K562 (cell line): ENCODE results near the gene CPTP. TPM values are rescaled to one million over a fixed set of nuclear protein-coding genes. Genes with fewer than 3 reads are reported as not detected.
A peak's percentile ranks its signal among the peaks of the same experiment; 100 is the strongest.

ENCODE experiments used
- ATAC-seq: fragments of 200-7000 bp; cut with Tn5 transposase; 3 replicates; pipeline ENCODE4 v1.9.1; 2020; ENCODE audit warnings: moderate library complexity
- BruUV-seq: library from RNA; stranded (reverse); fragments of 400-500 nt; replicated peaks from 2 replicates; lab custom pipeline; 2021; lab: Mats Ljungman, UMichigan
- CTCF ChIA-PET: fragments of 300-600 bp; formaldehyde crosslinking; extraction: SDS; loops from one replicate; lab custom pipeline; 2021; ENCODE audit warnings: low intra/inter-chr PET ratio; lab: Yijun Ruan, JAX
- POLR2A ChIA-PET: fragments of 300-600, 350-650 bp; sonication (Branson Sonifier 250); formaldehyde crosslinking; extraction: SDS; loops from one replicate; lab custom pipeline; 2021; ENCODE audit warnings: antibody characterized with exemption, inconsistent platforms; lab: Yijun Ruan, JAX
- DNase-seq, 4 experiments: peaks; one replicate each; pipeline versions ENCODE4 v3.0.0 to v3.0.0-alpha.2; 2011 to 2018; ENCODE audit warnings: low spot score in 3 of 4, mixed read lengths in 3 of 4; ENCODE audit errors: extremely low read depth in 1 of 4
- FAIRE-seq: peaks from 2 replicates; lab custom pipeline; 2011; peaks lifted over from hg19 to GRCh38; lab: Jason Lieb, UNC
- H2AFZ ChIP-seq: 2 replicates; pipeline ENCODE4 v1.6.0; 2011; ENCODE audit warnings: low read depth, low read length, control low read depth, inconsistent platforms
- H3K27ac ChIP-seq: fragments of 200-600 bp; 3 replicates; pipeline ENCODE4 v1.8.0; 2011; ENCODE audit warnings: low read depth, mild to moderate bottlenecking, control low read depth, inconsistent platforms, low read length, moderate library complexity, mixed read lengths; ENCODE audit errors: extremely low read depth
- H3K27me3 ChIP-seq, 2 experiments: fragments of 300-600 bp in 1 of 2; 2 replicates in 1 of 2; 3 replicates in 1 of 2; pipeline versions ENCODE4 v1.6.0 to v1.8.0; 2011; ENCODE audit warnings: inconsistent platforms in 2 of 2, low read length in 2 of 2, mild to moderate bottlenecking in 1 of 2, mixed read lengths in 1 of 2, moderate library complexity in 1 of 2; ENCODE audit not compliant: control insufficient read depth in 2 of 2, insufficient read depth in 2 of 2
- H3K36me3 ChIP-seq: fragments of 300-600 bp; 3 replicates; pipeline ENCODE4 v1.8.0; 2011; ENCODE audit warnings: mild to moderate bottlenecking, low read length, inconsistent platforms; ENCODE audit not compliant: control insufficient read depth, insufficient read depth
- H3K4me1 ChIP-seq, 2 experiments: fragments of 200-600 bp in 1 of 2; replicated peaks in 1 of 2; 2 replicates in 1 of 2; 3 replicates in 1 of 2; pipeline versions ENCODE4 v1.5.1 to v1.8.0; 2011; ENCODE audit warnings: inconsistent platforms in 2 of 2, low read length in 2 of 2, mild to moderate bottlenecking in 1 of 2, mixed read lengths in 1 of 2, moderate library complexity in 1 of 2; ENCODE audit not compliant: control insufficient read depth in 2 of 2, insufficient read depth in 2 of 2
- H3K4me2 ChIP-seq: 2 replicates; pipeline ENCODE4 v1.6.1; 2011; ENCODE audit warnings: low read length, control low read depth, inconsistent platforms, mixed read lengths; ENCODE audit not compliant: insufficient read depth
- H3K4me3 ChIP-seq: fragments of 200-600 bp; sonication (generic), shearing (Covaris generic); 2 replicates; pipeline ENCODE4 v1.5.1; 2016; ENCODE audit warnings: control low read depth, inconsistent platforms
- H3K79me2 ChIP-seq: fragments of 200-600 bp; 3 replicates; pipeline ENCODE4 v1.8.0; 2011; ENCODE audit warnings: low read length, inconsistent platforms; ENCODE audit not compliant: control insufficient read depth, insufficient read depth
- H3K9ac ChIP-seq, 2 experiments: 2 replicates each; pipeline versions ENCODE4 v1.6.0 to v1.6.1; 2011; ENCODE audit warnings: low read depth in 2 of 2, low read length in 2 of 2, control low read depth in 1 of 2, inconsistent platforms in 1 of 2, mild to moderate bottlenecking in 1 of 2, mixed read lengths in 1 of 2; ENCODE audit not compliant: insufficient read depth in 1 of 2
- H3K9me1 ChIP-seq: one replicate; pipeline ENCODE4 v1.6.0; 2011; ENCODE audit warnings: inconsistent platforms, mild to moderate bottlenecking, low read length, moderate library complexity; ENCODE audit not compliant: control insufficient read depth, insufficient read depth
- H3K9me3 ChIP-seq: replicated peaks from 2 replicates; pipeline ENCODE4 v1.5.1; 2011; ENCODE audit warnings: low read depth, low read length, inconsistent platforms; ENCODE audit not compliant: control insufficient read depth, insufficient read depth
- H4K20me1 ChIP-seq: replicated peaks from 2 replicates; pipeline ENCODE4 v1.6.1; 2011; ENCODE audit warnings: low read length, inconsistent platforms, mixed read lengths; ENCODE audit not compliant: control insufficient read depth, insufficient read depth
- MNT ChIP-seq, 2 experiments: fragments of 450-650 bp; conservative IDR thresholded peaks; 2 replicates each; pipeline ENCODE4 v1.6.1; 2017; ENCODE audit warnings: mild to moderate bottlenecking in 2 of 2, moderate library complexity in 2 of 2
- NR4A1 ChIP-seq, 2 experiments: fragments of 250-450 bp in 1 of 2; fragments of 450-650 bp in 1 of 2; sonication (Bioruptor Pico) in 1 of 2; IDR thresholded peaks; 2 replicates each; pipeline versions ENCODE4 v1.4.0 to v1.6.1; 2016 to 2020; ENCODE audit warnings: mild to moderate bottlenecking in 2 of 2, missing compliant biosample characterization in 1 of 2, missing genetic modification characterization in 1 of 2, moderate library complexity in 1 of 2
- POLR2G ChIP-seq: fragments of 200-400 bp; formaldehyde crosslinking; IDR thresholded peaks from 2 replicates; pipeline ENCODE4 v1.6.1; 2017; ENCODE audit warnings: low read depth, mild to moderate bottlenecking, antibody characterized with exemption, low read length, moderate library complexity
- RBFOX2 ChIP-seq: fragments of 200-400 bp; formaldehyde crosslinking; IDR thresholded peaks from 2 replicates; pipeline ENCODE4 v1.6.1; 2017; ENCODE audit warnings: low read depth, mild to moderate bottlenecking, low read length, moderate library complexity
- ZMIZ1 ChIP-seq, 2 experiments: fragments of 150-350 bp in 1 of 2; IDR thresholded peaks; 2 replicates each; pipeline ENCODE4 v1.6.1; 2012 to 2016; ENCODE audit warnings: low read depth in 2 of 2, low read length in 2 of 2, mild to moderate bottlenecking in 1 of 2, moderate library complexity in 1 of 2
- WGBS: fragments of 100-300 bp; shearing (Covaris generic); methylation state at CpG from one replicate; pipeline ENCODE4 v1.1.6; 2016; ENCODE audit warnings: low coverage, mixed read lengths; ENCODE audit not compliant: insufficient coverage; ENCODE audit errors: missing lambda C conversion rate; 5-methylcytosine and 5-hydroxymethylcytosine counted together
- in situ Hi-C: fragments of 300-500 bp; cut with MboI; formaldehyde crosslinking; loops from 4 replicates; pipeline ENCODE4 v1.15.0; 2018; ENCODE audit warnings: inconsistent platforms, mixed read lengths
- intact Hi-C: fragments of 100-400 bp; cut with micrococcal nuclease; formaldehyde crosslinking; loops from 2 replicates; pipeline ENCODE4 v1.14.2; 2022
- polyA plus RNA-seq, 8 experiments: library from polyadenylated mRNA; depleted of rRNA in 4 of 8; stranded (reverse) in 5 of 8; unstranded in 3 of 8; fragments of >200 nt; fragmentation: Nextera tagmentation in 2 of 8; fragmentation: Illumina TruSeq in 1 of 8; extraction: Ambion mirVana in 2 of 8; extraction: Trizol in 1 of 8; gene quantifications; 2 replicates each; pipeline versions ENCODE4 v1.2.1 to v1.2.3, GENCODE V29; 2011 to 2014; ENCODE audit warnings: inconsistent platforms in 1 of 8, missing spikeins in 1 of 8
- total RNA-seq, 7 experiments: library from RNA; depleted of rRNA in 6 of 7; stranded (reverse); fragments of >200 nt in 6 of 7; fragmentation: Illumina TruSeq in 2 of 7; extraction: Trizol in 2 of 7; gene quantifications; 2 replicates each; pipeline versions ENCODE4 v1.2.1 to v1.2.3, GENCODE V29; 2011 to 2021; ENCODE audit warnings: low replicate concordance in 1 of 7

CPTP gene
- total and polyA plus RNA-seq, 9 of the 15 experiments (the other 6 are each of a cell fraction or from before 2014, with no cell fraction given): 0.11 to 25.8 (median 3.5) TPM

GRCh38 chr1:1342061-1342562 is 17.5 kb downstream of the CPTP start:
- no peak for DNase-seq
- Histone ChIP-seq H3K27ac (no peak overlapping the region), H3K4me2 (no peak overlapping the region), H4K20me1 (peaks cover 44% of the 10 kb centered on the region; the same call in 1 of the 2 replicates), H2AFZ (no peak overlapping the region), H3K9ac (no peak overlapping the region), H3K36me3 (peaks cover 79% of the 10 kb centered on the region; the same call in 2 of the 3 replicates)
- 100% methylated on average over 22 of the region's 28 CpGs for WGBS
- BruUV-seq: no TSS peak
- TF ChIP-seq RBFOX2: peak; percentile 50
- TF ChIP-seq NR4A1 (CRISPR knock-in tag; IDR thresholded peaks at IDR 0.05): no peak
- no peak for TF ChIP-seq NR4A1 (tag; IDR thresholded peaks at IDR 0.05)
- no peak for TF ChIP-seq MNT (conservative IDR thresholded peaks at IDR 0.05)
- no peak for TF ChIP-seq ZMIZ1 (IDR thresholded peaks at IDR 0.05; ENCODE audit: low read depth in 2 of 2, low read length in 2 of 2)
- TF ChIP-seq POLR2G: peak; percentile 42; the same call in 1 of the 2 replicates
- TF ChIP-seq, all 486 proteins: peak for 2
- ChIA-PET CTCF (no interaction called here), POLR2A (interaction anchor here (1.0 kb wide), 1 partner anchor 10 kb away, joined by 4 read pairs; no protein-coding TSS in a partner anchor)
- peaks cover 46% of the 10 kb centered on the region for H3K79me2 ChIP-seq
- FAIRE-seq (no peak), ATAC-seq (no peak)
- H3K27me3 ChIP-seq: no peaks in the 10 kb centered on the region
- H3K4me3 ChIP-seq: no peak overlapping the region
- peaks cover 9 to 88% of the 10 kb centered on the region in 2 experiments; a peak in 3 of 5 replicates for H3K4me1 ChIP-seq
- intact Hi-C loops (no loop called here), in situ Hi-C loops (no loop called here)
- H3K9me3 ChIP-seq: peaks cover 2% of the 10 kb centered on the region; the same call in 1 of the 2 replicates
- H3K9me1 ChIP-seq: peaks cover 11% of the 10 kb centered on the region
